HG02642 (cell line): ENCODE data around the gene UGT2B15.
"Not testable (repeated sequence)": the region's sequence is repeated elsewhere in the genome, so short reads cannot be mapped to it uniquely, and the experiment has no call there.

ENCODE experiments used
- ATAC-seq: cut with Tn5 transposase; IDR thresholded peaks from one replicate; pipeline ENCODE4 v1.9.1; 2021; ENCODE audit warnings: mild to moderate bottlenecking; ENCODE audit not compliant: unreplicated experiment, poor library complexity

UGT2B15 gene

GRCh38 chr4:68657022-68657594 lies 13.3 kb downstream of the UGT2B15 start:
- ATAC-seq, result peak; percentile 77

DNA sequence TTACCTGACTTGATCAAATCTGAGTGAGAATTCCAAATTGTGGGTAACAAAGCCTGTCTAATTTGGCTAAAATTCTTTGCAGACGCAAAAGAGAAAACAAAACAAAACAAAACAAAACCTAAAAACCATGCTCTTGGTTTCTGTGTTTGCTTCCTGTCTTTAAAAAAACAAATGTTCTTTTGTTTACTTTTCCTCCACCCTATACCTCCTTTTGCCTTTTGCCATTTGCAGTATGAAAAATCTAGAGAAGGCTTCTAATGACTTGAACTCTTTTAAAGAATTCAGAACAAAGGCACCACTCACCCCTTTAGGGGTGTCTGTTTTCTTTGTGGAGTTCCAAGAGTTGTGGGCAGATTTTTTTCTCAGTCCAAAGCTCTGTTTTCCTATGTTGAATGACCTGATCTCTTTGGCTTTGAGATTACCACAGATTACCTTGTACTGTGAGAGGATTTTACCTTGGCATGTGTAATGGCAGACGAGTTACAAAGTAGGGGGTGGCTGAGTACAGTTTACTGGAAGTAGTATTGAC lies 13.9 kb downstream of the UGT2B15 start:
- ATAC-seq, result peak; percentile 50

DNA sequence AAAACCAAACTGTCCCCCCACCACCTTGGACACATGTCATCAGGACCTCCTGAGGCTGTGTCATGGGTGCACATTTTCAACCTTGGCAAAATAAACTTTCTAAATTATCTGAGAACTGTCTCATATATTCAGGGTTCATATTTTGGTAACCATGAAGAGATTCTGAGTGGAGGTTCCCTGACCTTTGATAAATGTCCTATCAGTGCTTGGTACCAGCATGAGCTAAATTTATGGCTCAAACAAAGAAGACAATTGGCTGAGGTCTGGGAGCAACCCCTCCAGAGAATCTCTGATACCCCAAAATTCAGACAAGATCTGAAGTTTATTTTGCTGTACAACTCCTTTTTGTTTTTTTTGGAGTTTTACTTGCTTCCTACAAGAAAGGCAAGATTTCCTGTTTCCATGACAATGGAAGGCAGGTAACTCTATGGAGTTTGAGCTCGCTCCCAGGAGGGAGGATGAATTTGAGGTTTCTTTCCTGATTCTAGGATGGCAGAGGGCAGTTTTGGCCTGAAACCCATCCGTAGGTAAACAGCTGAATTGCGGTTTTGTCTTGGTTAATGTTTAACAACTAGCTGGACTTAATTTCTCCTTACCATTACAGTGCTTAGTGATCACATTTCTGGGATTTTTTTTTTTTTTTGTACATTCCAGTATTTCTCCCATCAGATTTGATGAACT lies 14.5 kb downstream of the UGT2B15 start:
- peak; percentile 29 for ATAC-seq

DNA sequence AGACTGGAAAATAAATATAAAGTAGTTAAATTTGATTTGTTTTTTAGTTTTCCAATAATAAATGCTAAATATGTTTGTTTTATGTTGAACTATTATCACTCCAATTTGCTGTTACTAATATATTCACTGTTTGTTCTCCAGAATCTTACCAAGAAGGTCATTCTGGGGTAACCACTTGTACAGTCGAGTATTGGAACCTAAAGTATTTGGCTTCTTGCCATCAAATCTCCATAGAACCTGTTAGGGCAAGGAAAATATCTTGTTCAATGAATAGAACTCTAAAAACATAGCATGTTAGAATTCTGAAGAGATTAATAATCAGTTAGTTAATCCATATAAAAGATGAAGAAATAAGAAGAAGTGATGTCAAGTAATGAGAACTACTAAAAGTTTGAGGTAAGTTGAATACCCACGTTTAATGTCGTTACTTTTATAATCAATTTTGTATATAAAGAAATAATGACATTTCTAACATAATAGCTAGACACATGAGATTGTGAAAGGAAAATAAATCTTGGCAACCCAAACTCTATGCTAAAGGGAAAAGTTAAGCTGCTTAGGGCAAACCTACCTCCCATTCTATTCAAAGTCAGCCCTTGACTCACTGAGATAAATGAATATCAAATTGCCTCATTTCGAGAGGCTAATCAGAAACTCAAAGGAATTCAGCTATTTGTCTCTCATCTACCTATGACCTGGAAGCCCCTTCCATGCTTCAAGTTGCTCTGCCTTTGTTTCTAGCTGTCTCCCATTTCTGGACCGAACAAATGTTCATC lies 15.3 kb downstream of the UGT2B15 start:
- no peak for ATAC-seq

DNA sequence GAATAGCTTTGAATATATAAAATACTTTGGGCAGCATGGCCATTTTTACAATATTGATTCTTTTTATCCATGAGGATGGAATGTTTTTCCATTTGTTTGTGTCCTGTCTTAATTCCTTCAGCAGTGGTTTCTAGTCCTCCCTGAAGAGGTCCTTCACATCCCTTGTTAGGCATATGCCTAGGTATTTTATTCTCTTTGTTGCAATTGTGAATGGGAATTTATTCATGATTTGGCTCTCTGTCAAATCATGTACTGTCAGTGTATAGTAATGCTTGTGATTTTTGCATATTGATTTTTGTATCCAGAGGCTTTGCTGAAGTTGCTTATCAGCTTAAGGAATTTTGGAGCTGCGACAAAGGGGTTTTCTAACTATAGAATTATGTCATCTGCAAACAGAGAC lies 18.5 kb downstream of the UGT2B15 start:
- no peak for ATAC-seq

- no peak for ATAC-seq
These were observed 40.1 kb downstream of the UGT2B15 start for GRCh38 chr4:68630371-68630770.

DNA sequence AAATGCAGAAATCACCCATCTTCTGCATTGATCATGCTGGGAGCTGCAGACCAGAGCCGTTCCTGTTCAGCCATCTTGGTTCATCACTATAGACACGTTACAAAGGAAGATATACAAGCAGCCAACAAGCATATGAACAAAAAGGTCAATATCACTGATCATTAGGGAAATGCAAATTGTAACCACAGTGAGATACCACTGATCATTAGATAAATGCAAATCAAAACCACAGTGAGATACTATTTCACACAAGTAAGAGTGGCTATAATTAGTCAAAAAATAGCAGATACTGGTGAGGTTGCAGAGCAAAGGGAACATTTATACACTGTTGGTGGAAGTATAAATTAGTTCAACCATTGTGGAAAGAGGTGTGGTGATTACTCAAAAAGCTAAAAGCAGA lies 47.7 kb downstream of the UGT2B15 start:
- not testable (repeated sequence) for ATAC-seq

GRCh38 chr4:68617003-68617698 lies 53.3 kb downstream of the UGT2B15 start:
- ATAC-seq, result no peak

GRCh38 chr4:68615699-68616422 lies 54.6 kb downstream of the UGT2B15 start:
- ATAC-seq, result no peak

GRCh38 chr4:68613752-68614151 lies 56.7 kb downstream of the UGT2B15 start:
- ATAC-seq, result no peak

DNA sequence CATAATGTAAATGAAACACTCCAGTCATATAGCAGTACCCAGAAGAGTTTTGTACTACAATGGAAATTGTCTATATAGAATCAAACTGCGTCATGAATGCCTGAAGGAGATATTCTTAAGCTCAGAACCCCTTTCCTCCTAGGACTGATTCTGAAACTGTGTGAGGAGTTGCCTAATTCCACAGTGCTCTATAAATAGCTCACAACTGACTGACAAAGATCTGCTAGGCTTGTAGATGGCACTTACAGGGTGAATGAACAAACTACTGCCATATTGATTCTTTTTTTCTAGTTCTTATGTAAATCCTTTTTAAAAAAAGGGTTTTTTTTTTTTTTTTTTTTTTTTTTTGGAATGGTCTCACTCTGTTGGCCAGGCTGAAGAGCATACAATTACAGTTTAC lies 64.2 kb downstream of the UGT2B15 start:
- no peak for ATAC-seq

DNA sequence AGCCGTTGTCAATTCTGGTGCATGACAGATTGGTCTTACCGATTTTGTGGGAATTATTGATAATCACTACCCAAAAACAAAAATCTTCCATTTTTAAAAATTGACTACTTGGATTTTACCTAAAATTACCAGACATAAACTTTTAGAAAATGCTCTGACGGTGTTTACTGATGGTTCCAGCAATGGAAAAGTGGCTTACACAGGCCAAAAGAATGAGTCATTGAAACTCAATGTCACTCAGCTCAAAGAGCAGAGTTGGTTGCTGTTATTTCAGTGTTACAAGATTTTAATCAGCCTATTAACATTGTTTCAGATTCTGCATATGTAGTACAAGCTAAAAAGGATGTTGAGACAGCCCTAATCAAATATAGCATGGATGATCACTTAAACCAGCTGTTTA lies 71.3 kb downstream of the UGT2B15 start:
- ATAC-seq, result no peak

DNA sequence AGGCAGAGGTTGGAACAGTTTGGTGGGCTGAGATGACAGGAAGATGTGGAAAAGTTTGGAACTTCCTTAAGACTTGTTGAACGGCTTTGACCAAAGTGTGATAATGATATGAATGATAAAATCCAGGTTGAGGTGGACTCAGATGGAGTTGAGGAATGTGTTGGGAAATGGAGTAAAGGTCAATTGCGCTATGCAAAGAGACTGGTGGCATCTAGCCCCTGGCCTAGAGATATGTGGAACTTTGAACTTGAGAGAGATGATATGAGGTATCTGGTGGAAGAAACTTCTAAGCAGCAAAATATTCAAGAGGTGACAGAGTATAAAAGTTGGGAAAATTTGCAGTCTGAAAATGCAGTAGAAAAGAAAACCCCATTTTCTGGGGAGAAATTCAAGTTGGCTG lies 73.0 kb downstream of the UGT2B15 start:
- no peak for ATAC-seq
